Raji (cell line): ENCODE data around the gene NOL8.

ENCODE experiments used
- POLR2A ChIP-seq: IDR thresholded peaks from 2 replicates; pipeline ENCODE4 v1.6.1; 2011; ENCODE audit warnings: low read depth, low read length, control low read depth; ENCODE audit not compliant: insufficient read depth

NOL8 gene

GRCh38 chr9:92253656-92254055 lies 71.5 kb downstream of the NOL8 start:
- TF ChIP-seq POLR2A: no peak

- no peak for TF ChIP-seq POLR2A
These were observed 77.2 kb downstream of the NOL8 start for GRCh38 chr9:92247981-92248380.
